ENCODE results near the gene SREK1IP1. TPM values are rescaled to one million over a fixed set of nuclear protein-coding genes. Genes with fewer than 3 reads are reported as not detected.
"Not testable (repeated sequence)": the region's sequence is repeated elsewhere in the genome, so short reads cannot be mapped to it uniquely, and the experiment has no call there.

The SREK1IP1 gene
- total and polyA plus RNA-seq, 8 donors = 17.1 to 27.2 (median 22.6) TPM

DNA sequence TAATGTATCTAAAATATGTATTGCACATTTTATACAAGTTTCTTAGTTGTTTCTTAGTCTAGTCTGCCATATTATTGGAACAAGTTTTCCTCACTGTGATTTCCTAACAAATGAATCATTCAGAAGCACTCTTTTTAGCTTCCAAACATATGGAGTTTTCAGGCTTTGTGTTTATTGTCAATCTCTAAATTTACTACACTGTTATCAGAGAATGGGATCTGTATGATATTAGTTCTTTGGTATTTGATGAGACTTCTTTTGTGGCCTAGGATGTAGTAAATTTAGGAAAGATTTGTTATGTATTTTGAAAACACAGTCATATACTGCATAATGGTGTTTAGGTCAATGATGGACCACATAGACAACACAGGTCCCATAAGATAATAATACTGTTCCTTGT is 25.7 kb downstream of the SREK1IP1 start:
- Histone ChIP-seq H3K27me3 (no peaks in the 10 kb centered on the region), H3K4me3 (no peak overlapping the region), H3K27ac (no peak overlapping the region), H3K4me1 (no peaks in the 10 kb centered on the region), H3K36me3 (peaks cover 0 to 28% of the 10 kb centered on the region in 2 donors), H3K9me3 (no peaks in the 10 kb centered on the region)
- TF ChIP-seq, protein P1, sequence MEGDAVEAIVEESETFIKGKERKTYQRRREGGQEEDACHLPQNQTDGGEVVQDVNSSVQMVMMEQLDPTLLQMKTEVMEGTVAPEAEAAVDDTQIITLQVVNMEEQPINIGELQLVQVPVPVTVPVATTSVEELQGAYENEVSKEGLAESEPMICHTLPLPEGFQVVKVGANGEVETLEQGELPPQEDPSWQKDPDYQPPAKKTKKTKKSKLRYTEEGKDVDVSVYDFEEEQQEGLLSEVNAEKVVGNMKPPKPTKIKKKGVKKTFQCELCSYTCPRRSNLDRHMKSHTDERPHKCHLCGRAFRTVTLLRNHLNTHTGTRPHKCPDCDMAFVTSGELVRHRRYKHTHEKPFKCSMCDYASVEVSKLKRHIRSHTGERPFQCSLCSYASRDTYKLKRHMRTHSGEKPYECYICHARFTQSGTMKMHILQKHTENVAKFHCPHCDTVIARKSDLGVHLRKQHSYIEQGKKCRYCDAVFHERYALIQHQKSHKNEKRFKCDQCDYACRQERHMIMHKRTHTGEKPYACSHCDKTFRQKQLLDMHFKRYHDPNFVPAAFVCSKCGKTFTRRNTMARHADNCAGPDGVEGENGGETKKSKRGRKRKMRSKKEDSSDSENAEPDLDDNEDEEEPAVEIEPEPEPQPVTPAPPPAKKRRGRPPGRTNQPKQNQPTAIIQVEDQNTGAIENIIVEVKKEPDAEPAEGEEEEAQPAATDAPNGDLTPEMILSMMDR (IDR thresholded peaks at IDR 0.05) = no peak
- no peak for DNase-seq
- intact Hi-C loops (cut with DNase I) = no loop called here
- ATAC-seq = no peak

DNA sequence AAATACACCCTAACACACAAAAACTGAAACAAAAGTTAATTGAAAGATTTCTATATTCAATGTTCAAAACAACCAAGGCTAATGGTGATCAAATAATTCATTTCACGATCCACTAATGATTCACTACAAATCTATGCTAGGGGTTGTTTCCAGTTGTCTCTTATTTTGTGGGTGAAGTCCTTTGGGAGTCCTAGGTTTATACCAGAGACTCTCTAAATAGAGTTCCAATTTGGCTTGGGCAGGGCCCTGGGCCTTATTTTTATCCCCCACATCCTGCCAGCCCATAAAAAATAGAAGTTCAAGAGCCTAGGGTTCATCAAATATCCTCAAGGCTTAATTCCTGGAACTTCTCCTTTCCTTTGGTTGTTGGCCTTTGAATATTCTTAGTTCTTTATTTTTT is 26.1 kb downstream of the SREK1IP1 start:
- no peak for ATAC-seq
- no peak overlapping the region for H3K27ac ChIP-seq
- no peaks in the 10 kb centered on the region for H3K4me1 ChIP-seq
- peaks cover 0 to 24% of the 10 kb centered on the region in 2 donors for H3K36me3 ChIP-seq
- TF ChIP-seq, protein P1 (IDR thresholded peaks at IDR 0.05) = no peak
- intact Hi-C loops (cut with DNase I) = no loop called here
- no peaks in the 10 kb centered on the region for H3K9me3 ChIP-seq
- no peak for DNase-seq
- no peaks in the 10 kb centered on the region for H3K27me3 ChIP-seq
- no peak overlapping the region for H3K4me3 ChIP-seq

DNA sequence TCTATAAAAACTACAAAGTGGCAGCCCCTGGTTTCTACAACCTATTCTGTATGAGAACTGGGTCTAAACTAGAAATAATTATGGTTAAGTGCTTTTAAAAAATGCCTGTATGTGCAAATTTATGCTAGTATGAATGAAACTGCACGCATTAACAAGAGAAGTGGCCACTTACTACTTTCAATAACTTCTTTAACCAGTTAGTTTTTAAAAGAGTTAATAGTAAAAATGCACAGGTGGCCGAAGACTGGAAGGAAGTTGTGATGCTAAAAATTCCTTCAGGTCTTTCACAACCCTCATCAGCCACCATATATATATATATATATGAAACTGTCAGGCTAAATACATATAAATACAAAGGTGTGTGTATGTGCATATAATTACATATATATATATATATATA is 41.3 kb downstream of the SREK1IP1 start:
- no peaks in the 10 kb centered on the region for H3K9me3 ChIP-seq
- no peaks in the 10 kb centered on the region for H3K4me1 ChIP-seq
- no peak overlapping the region for H3K4me3 ChIP-seq
- TF ChIP-seq, protein P1 (IDR thresholded peaks at IDR 0.05) = no peak
- no peaks in the 10 kb centered on the region for H3K27me3 ChIP-seq
- H3K27ac ChIP-seq = no peak overlapping the region
- peaks cover 0 to 63% of the 10 kb centered on the region in 2 donors for H3K36me3 ChIP-seq
- no peak for ATAC-seq
- DNase-seq = no peak
- intact Hi-C loops (cut with DNase I) = no loop called here

DNA sequence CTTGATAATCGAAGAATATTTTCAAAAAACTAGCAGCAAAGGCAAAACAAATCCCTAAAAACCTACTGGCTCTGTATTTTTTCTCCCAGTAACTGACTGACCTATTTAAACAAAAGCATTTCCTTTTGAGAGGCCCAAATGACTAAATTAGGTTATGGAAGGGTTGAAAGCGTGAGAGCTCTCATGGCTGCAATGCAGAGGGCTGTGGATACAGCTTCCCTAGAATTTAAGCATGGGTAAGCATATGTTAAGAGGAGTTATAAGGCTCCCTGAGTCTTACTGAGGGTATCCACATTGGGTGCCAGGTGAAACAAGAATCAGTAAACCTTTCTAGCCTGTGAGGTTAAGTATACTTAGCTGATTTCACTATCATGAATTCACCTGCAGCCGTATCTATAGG is 45.9 kb downstream of the SREK1IP1 start:
- no peaks in the 10 kb centered on the region for H3K27me3 ChIP-seq
- H3K4me1 ChIP-seq = no peaks in the 10 kb centered on the region
- no peak for ATAC-seq
- no peak overlapping the region for H3K27ac ChIP-seq
- TF ChIP-seq, protein P1 (IDR thresholded peaks at IDR 0.05) = no peak
- H3K4me3 ChIP-seq = no peak overlapping the region
- intact Hi-C loops (cut with DNase I) = no loop called here
- H3K36me3 ChIP-seq = peaks cover 0 to 60% of the 10 kb centered on the region in 2 donors
- DNase-seq = no peak
- H3K9me3 ChIP-seq = no peaks in the 10 kb centered on the region

DNA sequence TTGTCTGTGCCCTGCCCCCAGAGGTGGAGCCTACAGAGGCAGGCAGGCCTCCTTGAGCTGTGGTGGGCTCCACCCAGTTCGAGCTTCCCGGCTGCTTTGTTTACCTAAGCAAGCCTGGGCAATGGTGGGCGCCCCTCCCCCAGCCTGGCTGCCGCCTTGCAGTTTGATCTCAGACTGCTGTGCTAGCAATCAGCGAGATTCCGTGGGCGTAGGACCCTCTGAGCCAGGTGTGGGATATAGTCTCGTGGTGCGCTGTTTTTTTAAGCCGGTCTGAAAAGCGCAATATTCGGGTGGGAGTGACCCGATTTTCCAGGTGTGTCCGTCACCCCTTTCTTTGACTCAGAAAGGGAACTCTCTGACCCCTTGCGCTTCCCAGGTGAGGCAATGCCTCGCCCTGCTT is 54.0 kb downstream of the SREK1IP1 start:
- H3K4me1 ChIP-seq; H3K27ac ChIP-seq; H3K9me3 ChIP-seq; H3K4me3 ChIP-seq; H3K36me3 ChIP-seq; H3K27me3 ChIP-seq; intact Hi-C loops (cut with DNase I); DNase-seq; ATAC-seq: not testable (repeated sequence)

DNA sequence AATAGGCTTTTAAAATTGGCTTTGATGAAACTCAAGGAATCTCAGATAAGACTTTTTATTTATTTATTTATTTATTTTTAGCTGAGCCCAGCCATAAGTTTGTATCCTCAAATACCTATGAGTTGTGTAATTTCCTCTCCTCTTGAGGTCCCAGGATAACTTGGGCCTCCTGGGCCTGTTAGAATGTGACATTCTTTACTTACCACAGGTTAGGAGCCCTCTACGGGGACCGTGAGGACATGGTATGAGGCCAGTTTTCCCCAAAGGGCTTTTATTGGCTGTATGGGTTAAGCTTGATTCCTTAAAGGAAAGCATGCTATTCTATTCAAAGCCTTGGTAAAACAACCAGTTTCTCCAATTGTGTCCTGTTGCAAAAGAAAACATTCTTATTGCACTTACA is 61.3 kb downstream of the SREK1IP1 start:
- intact Hi-C loops (cut with DNase I) = no loop called here
- Histone ChIP-seq H3K27ac (no peak overlapping the region), H3K4me1 (no peaks in the 10 kb centered on the region)

DNA sequence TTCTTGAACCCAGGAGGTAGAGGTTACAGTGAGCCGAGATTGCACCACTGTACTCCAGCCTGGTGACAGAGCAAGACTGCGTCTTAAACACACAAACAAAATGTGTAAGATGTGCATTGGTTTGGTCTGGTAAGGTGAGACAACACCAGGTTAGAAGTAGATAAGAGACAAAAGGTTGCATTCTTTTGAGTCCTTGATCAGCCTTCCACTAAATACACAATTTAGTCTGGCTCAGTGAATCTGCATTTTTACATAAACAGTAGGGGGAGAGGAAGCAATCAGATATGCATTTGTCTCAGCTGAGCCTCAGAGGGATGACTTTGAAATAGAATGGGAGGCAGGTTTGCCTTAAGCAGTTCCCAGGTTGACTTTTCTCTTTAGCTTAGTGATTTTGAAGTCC is 62.4 kb downstream of the SREK1IP1 start:
- intact Hi-C loops (cut with DNase I); H3K4me3 ChIP-seq; ATAC-seq; H3K9me3 ChIP-seq; H3K27ac ChIP-seq; H3K4me1 ChIP-seq; DNase-seq; H3K36me3 ChIP-seq; H3K27me3 ChIP-seq: not testable (repeated sequence)

More for the DNA sequence above, 61.3 kb downstream of the SREK1IP1 start:
- H3K36me3 ChIP-seq = no peaks in the 10 kb centered on the region
- H3K9me3 ChIP-seq = no peaks in the 10 kb centered on the region
- H3K27me3 ChIP-seq = peaks cover 0 to 6% of the 10 kb centered on the region in 2 donors
- TF ChIP-seq, protein P1 (IDR thresholded peaks at IDR 0.05) = no peak
- no peak overlapping the region for H3K4me3 ChIP-seq
- ATAC-seq (no peak), DNase-seq (no peak)

Measured in left lung (tissue), 10 donors.